MCF 10A (cell line): ENCODE measurements around the gene MAP2K3. TPM values are rescaled to one million over a fixed set of nuclear protein-coding genes. Genes with fewer than 3 reads are reported as not detected.
A peak's percentile ranks its signal among the peaks of the same experiment; 100 is the strongest.
"Not testable (repeated sequence)": the region's sequence is repeated elsewhere in the genome, so short reads cannot be mapped to it uniquely, and the experiment has no call there.

Experiments
- BruUV-seq: library from RNA; stranded (reverse); fragments of 400-500 nt; replicated peaks from 2 replicates; lab custom pipeline; 2021; lab: Mats Ljungman, UMichigan
- CTCF ChIA-PET: fragments of 300-600 bp; sonication (Branson Sonifier 250); formaldehyde crosslinking; extraction: SDS; loops from one replicate; lab custom pipeline; 2021; ENCODE audit warnings: antibody characterized with exemption, inconsistent platforms; lab: Yijun Ruan, JAX
- POLR2A ChIA-PET: fragments of 300-600, 350-650 bp; sonication (Branson Sonifier 250); formaldehyde crosslinking; extraction: SDS; loops from one replicate; lab custom pipeline; 2020; ENCODE audit warnings: antibody characterized with exemption, inconsistent platforms; lab: Yijun Ruan, JAX
- DNase-seq: peaks from one replicate; pipeline ENCODE4 v3.0.0-alpha.2; 2018; ENCODE audit not compliant: unreplicated experiment
- H3K27ac Mint-ChIP-seq: one replicate; pipeline ENCODE4 v1.8.0; 2022; ENCODE audit warnings: mild to moderate bottlenecking, low read depth, mixed read lengths; ENCODE audit not compliant: unreplicated experiment
- H3K27me3 Mint-ChIP-seq: one replicate; pipeline ENCODE4 v1.8.0; 2022; ENCODE audit warnings: mixed read lengths; ENCODE audit not compliant: insufficient read depth, unreplicated experiment
- H3K36me3 Mint-ChIP-seq: one replicate; pipeline ENCODE4 v1.8.0; 2022; ENCODE audit warnings: mild to moderate bottlenecking, moderate library complexity, mixed read lengths; ENCODE audit not compliant: insufficient read depth, unreplicated experiment
- H3K4me1 Mint-ChIP-seq: one replicate; pipeline ENCODE4 v1.8.0; 2022; ENCODE audit warnings: mixed read lengths; ENCODE audit not compliant: insufficient read depth, unreplicated experiment
- H3K4me3 Mint-ChIP-seq: one replicate; pipeline ENCODE4 v1.8.0; 2022; ENCODE audit warnings: mild to moderate bottlenecking, moderate library complexity, mixed read lengths; ENCODE audit not compliant: unreplicated experiment
- H3K9me3 Mint-ChIP-seq: one replicate; pipeline ENCODE4 v1.8.0; 2022; ENCODE audit warnings: mixed read lengths; ENCODE audit not compliant: unreplicated experiment
- intact Hi-C: fragments of 100-400 bp; cut with micrococcal nuclease; formaldehyde crosslinking; loops from 2 replicates; pipeline ENCODE4 v1.14.1; 2022
- total RNA-seq: library from RNA; stranded (reverse); gene quantifications from 2 replicates; pipeline ENCODE4 v1.2.3, GENCODE V29; 2022
- TF ChIP-seq, protein P1 (sequence below): fragments of 200-600 bp; IDR thresholded peaks from one replicate; pipeline ENCODE4 v1.8.0; 2022; ENCODE audit warnings: antibody characterized with exemption, mild to moderate bottlenecking; ENCODE audit not compliant: unreplicated experiment

Gene MAP2K3
- total RNA-seq, 1 experiment from 2014 or later, result 45.2 TPM

DNA sequence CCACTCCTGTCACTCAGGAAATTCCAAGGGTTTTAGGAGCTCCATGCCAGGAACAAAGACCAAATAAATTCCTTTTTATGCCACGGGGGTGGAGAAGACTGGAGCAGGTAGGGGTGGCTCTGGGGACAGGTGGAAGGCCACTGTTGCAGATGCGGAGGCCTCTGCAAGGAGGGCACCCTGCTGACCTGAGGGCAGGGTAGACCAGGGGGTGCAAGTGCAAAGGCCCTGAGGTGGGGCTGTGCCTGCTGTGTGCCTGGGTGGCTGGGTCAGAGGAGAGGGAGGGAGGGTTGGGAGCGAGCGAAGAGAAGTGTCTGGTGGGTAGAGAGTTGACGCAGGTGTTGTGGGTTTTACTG, 22.7 kb downstream of the MAP2K3 start:
- ChIA-PET CTCF (interaction anchor here (1.3 kb wide), 1 partner anchor 20 kb away, joined by 3 read pairs; no protein-coding TSS in a partner anchor), POLR2A (interaction anchor here (0.9 kb wide), 1 partner anchor 473 kb away, joined by 4 read pairs; no protein-coding TSS in a partner anchor)
- H3K27me3 Mint-ChIP-seq, H3K4me3 Mint-ChIP-seq, H3K4me1 Mint-ChIP-seq, DNase-seq, intact Hi-C loops, H3K9me3 Mint-ChIP-seq, H3K27ac Mint-ChIP-seq, BruUV-seq: not testable (repeated sequence)
- H3K36me3 Mint-ChIP-seq, result peaks cover 69% of the 10 kb centered on the region

GRCh38 chr17:21308931-21309381, 24.4 kb downstream of the MAP2K3 start:
- POLR2A ChIA-PET, H3K4me3 Mint-ChIP-seq: not testable (repeated sequence)

DNA sequence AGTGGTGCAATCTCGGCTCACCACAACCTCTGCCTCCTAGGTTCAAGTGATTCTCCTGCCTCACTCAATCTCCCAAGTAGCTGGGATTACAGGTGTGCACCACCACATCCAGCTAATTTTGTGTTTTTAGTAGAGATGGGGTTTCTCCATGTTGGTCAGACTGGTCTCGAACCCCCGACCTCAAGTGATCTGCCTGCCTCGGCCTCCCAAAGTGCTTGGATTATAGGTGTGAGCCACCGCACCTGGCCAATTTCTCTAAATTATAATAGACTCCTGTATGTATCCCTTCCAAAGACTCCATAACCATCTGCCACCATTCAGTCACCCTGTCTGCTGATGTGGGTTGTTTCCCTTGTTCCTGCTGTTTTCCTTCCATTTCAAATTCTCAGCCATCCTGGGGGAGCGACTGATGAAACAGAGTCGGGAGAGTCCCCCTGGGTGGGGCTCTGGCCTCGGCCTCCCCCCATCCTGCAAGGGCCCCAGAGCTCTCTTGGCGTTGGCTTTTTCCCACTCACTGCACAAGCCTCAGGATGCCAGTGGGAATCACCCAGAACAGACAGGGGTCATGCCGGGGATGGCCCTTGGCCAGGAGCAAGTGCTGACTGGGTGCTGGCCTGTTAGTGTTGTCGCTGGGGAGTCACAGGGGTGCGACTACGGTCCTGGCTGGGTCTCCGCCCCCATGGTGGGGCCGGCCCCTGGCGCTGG, 25.7 kb downstream of the MAP2K3 start:
- BruUV-seq, H3K4me3 Mint-ChIP-seq, H3K4me1 Mint-ChIP-seq, POLR2A ChIA-PET, H3K27me3 Mint-ChIP-seq, H3K27ac Mint-ChIP-seq, DNase-seq, intact Hi-C loops, H3K9me3 Mint-ChIP-seq: not testable (repeated sequence)
- H3K36me3 Mint-ChIP-seq, result peaks cover 52% of the 10 kb centered on the region
- CTCF ChIA-PET, result interaction anchor here (0.7 kb wide), 2 partner anchors 203 to 1189 kb away, joined by 3 to 4 read pairs; no protein-coding TSS in a partner anchor

More at GRCh38 chr17:21308931-21309381, 24.4 kb downstream of the MAP2K3 start:
- H3K27me3 Mint-ChIP-seq, H3K27ac Mint-ChIP-seq, BruUV-seq, CTCF ChIA-PET, H3K9me3 Mint-ChIP-seq, intact Hi-C loops, H3K4me1 Mint-ChIP-seq, DNase-seq: not testable (repeated sequence)
- H3K36me3 Mint-ChIP-seq, result peaks cover 60% of the 10 kb centered on the region

DNA sequence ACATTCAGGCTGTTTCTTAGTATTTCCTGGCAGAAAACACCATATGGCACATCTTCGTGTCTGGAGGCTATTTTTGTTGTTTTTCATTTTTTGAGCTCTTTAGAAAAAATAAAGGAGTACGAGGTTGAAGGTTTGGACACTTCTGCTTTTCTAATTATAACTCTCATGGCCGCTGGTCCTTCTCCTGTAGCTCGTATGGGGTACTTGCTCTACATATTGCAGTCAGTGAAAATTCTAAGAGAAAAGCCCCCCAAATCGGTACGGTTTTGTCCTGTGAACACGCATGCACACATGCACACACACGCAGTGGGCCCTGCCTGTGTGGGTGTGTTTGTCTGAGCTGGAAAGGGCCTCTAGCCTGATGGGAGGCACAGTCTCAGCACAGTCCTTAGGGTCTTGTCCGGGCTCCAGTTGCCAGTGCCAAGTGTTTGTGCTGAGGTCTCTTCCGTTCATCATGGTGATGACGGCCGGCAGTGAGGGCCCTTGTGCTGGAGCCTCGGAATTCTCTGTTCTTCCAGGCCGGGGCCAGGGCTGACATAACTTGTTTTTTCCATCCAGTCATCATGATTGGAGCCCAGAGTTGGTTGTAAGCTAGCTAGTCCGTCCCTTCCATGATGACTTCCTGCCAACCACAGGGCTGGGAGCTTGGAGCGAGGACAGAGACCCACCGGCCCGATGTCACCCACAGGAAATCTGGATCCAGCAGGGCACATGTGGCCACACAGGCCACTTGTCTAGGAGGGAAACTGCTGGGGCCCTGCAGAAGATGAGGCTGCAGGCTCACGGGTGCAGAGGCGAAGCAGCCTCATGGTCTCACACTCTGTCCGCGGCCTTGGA, 26.5 kb downstream of the MAP2K3 start:
- H3K9me3 Mint-ChIP-seq, intact Hi-C loops, DNase-seq, H3K4me3 Mint-ChIP-seq, H3K27me3 Mint-ChIP-seq, H3K4me1 Mint-ChIP-seq, BruUV-seq, H3K27ac Mint-ChIP-seq, POLR2A ChIA-PET: not testable (repeated sequence)
- peaks cover 51% of the 10 kb centered on the region for H3K36me3 Mint-ChIP-seq
- CTCF ChIA-PET, result interaction anchor here (0.7 kb wide), 2 partner anchors 202 to 1190 kb away, joined by 3 to 4 read pairs; no protein-coding TSS in a partner anchor

- TF ChIP-seq, protein P1, sequence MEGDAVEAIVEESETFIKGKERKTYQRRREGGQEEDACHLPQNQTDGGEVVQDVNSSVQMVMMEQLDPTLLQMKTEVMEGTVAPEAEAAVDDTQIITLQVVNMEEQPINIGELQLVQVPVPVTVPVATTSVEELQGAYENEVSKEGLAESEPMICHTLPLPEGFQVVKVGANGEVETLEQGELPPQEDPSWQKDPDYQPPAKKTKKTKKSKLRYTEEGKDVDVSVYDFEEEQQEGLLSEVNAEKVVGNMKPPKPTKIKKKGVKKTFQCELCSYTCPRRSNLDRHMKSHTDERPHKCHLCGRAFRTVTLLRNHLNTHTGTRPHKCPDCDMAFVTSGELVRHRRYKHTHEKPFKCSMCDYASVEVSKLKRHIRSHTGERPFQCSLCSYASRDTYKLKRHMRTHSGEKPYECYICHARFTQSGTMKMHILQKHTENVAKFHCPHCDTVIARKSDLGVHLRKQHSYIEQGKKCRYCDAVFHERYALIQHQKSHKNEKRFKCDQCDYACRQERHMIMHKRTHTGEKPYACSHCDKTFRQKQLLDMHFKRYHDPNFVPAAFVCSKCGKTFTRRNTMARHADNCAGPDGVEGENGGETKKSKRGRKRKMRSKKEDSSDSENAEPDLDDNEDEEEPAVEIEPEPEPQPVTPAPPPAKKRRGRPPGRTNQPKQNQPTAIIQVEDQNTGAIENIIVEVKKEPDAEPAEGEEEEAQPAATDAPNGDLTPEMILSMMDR, result no peak
- DNase-seq, result no peak
- intact Hi-C loops, result no loop called here
- Mint-ChIP-seq H3K36me3 (peaks cover 40% of the 10 kb centered on the region), H3K27ac (no peak overlapping the region), H3K9me3 (peaks cover 7% of the 10 kb centered on the region), H3K4me3 (no peak overlapping the region), H3K4me1 (no peaks in the 10 kb centered on the region), H3K27me3 (no peaks in the 10 kb centered on the region)
- BruUV-seq, result no TSS peak
- ChIA-PET POLR2A (no interaction called here), CTCF (no interaction called here)
Observed at GRCh38 chr17:21313320-21313719, 28.8 kb downstream of the MAP2K3 start.

GRCh38 chr17:21313761-21314160, 29.2 kb downstream of the MAP2K3 start:
- POLR2A ChIA-PET, H3K27me3 Mint-ChIP-seq, H3K4me1 Mint-ChIP-seq, BruUV-seq, H3K27ac Mint-ChIP-seq, H3K9me3 Mint-ChIP-seq, DNase-seq, intact Hi-C loops, H3K4me3 Mint-ChIP-seq: not testable (repeated sequence)
- H3K36me3 Mint-ChIP-seq, result peaks cover 35% of the 10 kb centered on the region
- CTCF ChIA-PET, result interaction anchor here (1.2 kb wide), 1 partner anchor 193 kb away, joined by 5 read pairs; no protein-coding TSS in a partner anchor

DNA sequence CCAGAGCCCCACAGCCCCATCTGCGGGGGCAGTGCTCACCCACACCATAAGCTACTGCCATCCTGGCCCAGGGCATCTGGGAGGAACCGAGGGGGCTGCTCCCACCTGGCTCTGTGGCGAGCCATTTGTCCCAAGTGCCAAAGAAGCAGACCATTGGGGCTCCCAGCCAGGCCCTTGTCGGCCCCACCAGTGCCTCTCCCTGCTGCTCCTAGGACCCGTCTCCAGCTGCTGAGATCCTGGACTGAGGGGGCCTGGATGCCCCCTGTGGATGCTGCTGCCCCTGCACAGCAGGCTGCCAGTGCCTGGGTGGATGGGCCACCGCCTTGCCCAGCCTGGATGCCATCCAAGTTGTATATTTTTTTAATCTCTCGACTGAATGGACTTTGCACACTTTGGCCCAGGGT, 29.8 kb downstream of the MAP2K3 start:
- H3K27ac Mint-ChIP-seq, H3K27me3 Mint-ChIP-seq, DNase-seq, BruUV-seq, intact Hi-C loops, H3K4me1 Mint-ChIP-seq, POLR2A ChIA-PET, H3K4me3 Mint-ChIP-seq, H3K9me3 Mint-ChIP-seq: not testable (repeated sequence)
- H3K36me3 Mint-ChIP-seq, result peaks cover 30% of the 10 kb centered on the region
- CTCF ChIA-PET, result interaction anchor here (1.2 kb wide), 1 partner anchor 193 kb away, joined by 5 read pairs; no protein-coding TSS in a partner anchor

DNA sequence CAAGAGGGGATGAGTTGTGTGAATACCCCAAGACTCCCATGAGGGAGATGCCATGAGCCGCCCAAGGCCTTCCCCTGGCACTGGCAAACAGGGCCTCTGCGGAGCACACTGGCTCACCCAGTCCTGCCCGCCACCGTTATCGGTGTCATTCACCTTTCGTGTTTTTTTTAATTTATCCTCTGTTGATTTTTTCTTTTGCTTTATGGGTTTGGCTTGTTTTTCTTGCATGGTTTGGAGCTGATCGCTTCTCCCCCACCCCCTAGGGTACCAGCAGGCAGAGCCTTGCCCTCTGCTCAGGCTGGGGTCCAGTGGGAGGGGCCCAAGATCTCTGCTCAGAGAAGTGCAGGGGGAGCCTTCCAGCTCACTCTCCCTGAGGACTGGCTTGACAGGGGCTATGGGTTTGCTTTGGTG, 30.2 kb downstream of the MAP2K3 start:
- DNase-seq, POLR2A ChIA-PET, H3K4me3 Mint-ChIP-seq, H3K27me3 Mint-ChIP-seq, intact Hi-C loops, H3K27ac Mint-ChIP-seq, H3K4me1 Mint-ChIP-seq, H3K9me3 Mint-ChIP-seq: not testable (repeated sequence)
- CTCF ChIA-PET, result interaction anchor here (0.7 to 1.2 kb wide), 2 partner anchors 71 to 193 kb away, joined by 3 to 5 read pairs; no protein-coding TSS in a partner anchor
- peaks cover 26% of the 10 kb centered on the region for H3K36me3 Mint-ChIP-seq
- TSS peak; percentile 40 for BruUV-seq
